Caki2 (cell line): ENCODE results near the gene TSPAN18. TPM values are rescaled to one million over a fixed set of nuclear protein-coding genes. Genes with fewer than 3 reads are reported as not detected.

ENCODE experiments used
- DNase-seq: peaks from one replicate; pipeline ENCODE4 v3.0.0-alpha.2; 2015; ENCODE audit warnings: low read depth
- in situ Hi-C: cut with HindIII; loops from 2 replicates; pipeline ENCODE4 v1.10.0; 2016; ENCODE audit warnings: low sequenced_read_pairs, low pct_unique_long_range_greater_than_20kb, mixed read lengths
- total RNA-seq: library from RNA; depleted of rRNA; stranded (reverse); fragments of >200 nt; shearing (Covaris generic); gene quantifications from 2 replicates; pipeline ENCODE4 v1.2.3, GENCODE V29; 2014; ENCODE audit warnings: low replicate concordance

TSPAN18 gene
- total RNA-seq, 1 experiment from 2014 or later, result not detected

GRCh38 chr11:44708523-44709280, 18.1 kb upstream of the TSPAN18 start:
- DNase-seq, result no peak
- in situ Hi-C loops, result no loop called here

GRCh38 chr11:44709281-44709562, 17.5 kb upstream of the TSPAN18 start:
- in situ Hi-C loops, result no loop called here
- DNase-seq, result no peak

GRCh38 chr11:44709966-44710365, 16.8 kb upstream of the TSPAN18 start:
- no peak for DNase-seq
- in situ Hi-C loops, result no loop called here

GRCh38 chr11:44711113-44711786, 15.5 kb upstream of the TSPAN18 start:
- no peak for DNase-seq
- in situ Hi-C loops, result no loop called here

- no peak for DNase-seq
- in situ Hi-C loops, result no loop called here
Observed at GRCh38 chr11:44711787-44712608, 14.8 kb upstream of the TSPAN18 start.

GRCh38 chr11:44713022-44713421, 13.7 kb upstream of the TSPAN18 start:
- no peak for DNase-seq
- in situ Hi-C loops, result no loop called here

GRCh38 chr11:44716256-44716655, 10.5 kb upstream of the TSPAN18 start:
- no peak for DNase-seq
- in situ Hi-C loops, result no loop called here

GRCh38 chr11:44718057-44718456, 8.7 kb upstream of the TSPAN18 start:
- in situ Hi-C loops, result no loop called here

GRCh38 chr11:44718612-44719390, 8.0 kb upstream of the TSPAN18 start:
- in situ Hi-C loops, result no loop called here
- DNase-seq, result no peak

More at GRCh38 chr11:44718057-44718456, 8.7 kb upstream of the TSPAN18 start:
- DNase-seq, result no peak

- in situ Hi-C loops, result no loop called here
- no peak for DNase-seq
Observed at GRCh38 chr11:44725016-44725685, 1.6 kb upstream of the TSPAN18 start.

- no peak for DNase-seq
- in situ Hi-C loops, result no loop called here
Observed at GRCh38 chr11:44725757-44726282, 942 bp upstream of the TSPAN18 start.

- in situ Hi-C loops, result no loop called here
Observed at GRCh38 chr11:44727114-44727372, 281 bp downstream of the TSPAN18 start.

GRCh38 chr11:44727373-44728287, 868 bp downstream of the TSPAN18 start:
- DNase-seq, result peak; percentile 26
- in situ Hi-C loops, result no loop called here

More at GRCh38 chr11:44727114-44727372, 281 bp downstream of the TSPAN18 start:
- no peak for DNase-seq

GRCh38 chr11:44728491-44728910, 1.7 kb downstream of the TSPAN18 start:
- DNase-seq, result no peak
- in situ Hi-C loops, result no loop called here

GRCh38 chr11:44729063-44729462, 2.3 kb downstream of the TSPAN18 start:
- DNase-seq, result no peak
- in situ Hi-C loops, result no loop called here

GRCh38 chr11:44729713-44730112, 3.0 kb downstream of the TSPAN18 start:
- in situ Hi-C loops, result no loop called here
- DNase-seq, result no peak

- in situ Hi-C loops, result no loop called here
- DNase-seq, result no peak
Observed at GRCh38 chr11:44730775-44731174, 4.0 kb downstream of the TSPAN18 start.
